IgD-negative memory B cell (primary cell): ENCODE measurements around the gene TAF11L12. TPM values are rescaled to one million over a fixed set of nuclear protein-coding genes. Genes with fewer than 3 reads are reported as not detected.

Experiments
- H3K27ac Mint-ChIP-seq, 3 donors: one replicate each; pipeline ENCODE4 v1.8.0; 2020 to 2022; ENCODE audit warnings: mild to moderate bottlenecking in 3 of 3, mixed read lengths in 3 of 3, moderate library complexity in 1 of 3
- H3K27me3 Mint-ChIP-seq: one replicate; pipeline ENCODE4 v1.8.0; 2021; ENCODE audit warnings: mixed read lengths
- H3K36me3 Mint-ChIP-seq: one replicate; pipeline ENCODE4 v1.8.0; 2020; ENCODE audit warnings: mild to moderate bottlenecking, mixed read lengths
- H3K4me1 Mint-ChIP-seq, 3 donors: one replicate each; pipeline ENCODE4 v1.8.0; 2020 to 2022; ENCODE audit warnings: mixed read lengths in 3 of 3, mild to moderate bottlenecking in 1 of 3
- H3K4me3 Mint-ChIP-seq, 4 donors: one replicate each; pipeline ENCODE4 v1.8.0; 2020 to 2022; ENCODE audit warnings: mild to moderate bottlenecking in 4 of 4, mixed read lengths in 4 of 4, moderate library complexity in 3 of 4
- H3K9me3 Mint-ChIP-seq, 3 donors: one replicate each; pipeline ENCODE4 v1.8.0; 2020 to 2021; ENCODE audit warnings: mixed read lengths in 3 of 3, mild to moderate bottlenecking in 1 of 3
- polyA plus RNA-seq: library from polyadenylated mRNA; unstranded; fragments of 300-500 nt; fragmentation: Illumina TruSeq; gene quantifications from one replicate; pipeline ENCODE4 v1.2.3, GENCODE V29; 2021

The TAF11L12 gene
- polyA plus RNA-seq, 1 donor from 2014 or later: not detected

DNA sequence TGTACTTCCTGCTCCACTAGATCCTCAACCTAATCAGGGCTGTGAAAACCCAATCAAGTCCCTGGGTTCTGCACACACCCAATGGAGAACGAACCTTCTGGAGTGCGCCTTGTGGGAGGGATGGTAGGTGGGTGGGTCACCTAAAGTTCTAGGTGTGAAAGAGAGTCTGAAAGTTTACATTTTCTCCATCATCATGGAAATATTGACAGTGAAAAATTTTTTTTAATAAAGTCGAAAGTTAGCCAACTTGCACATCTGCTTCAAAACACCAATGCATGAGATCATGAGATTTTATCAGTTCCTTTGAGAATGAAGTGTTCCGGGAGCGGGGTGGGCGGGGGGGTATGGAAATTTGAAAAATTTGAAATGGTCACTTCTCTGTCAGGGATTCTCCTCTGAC is 45.7 kb downstream of the TAF11L12 start:
- Mint-ChIP-seq H3K36me3 (peaks cover 1% of the 10 kb centered on the region), H3K27ac (no peak overlapping the region), H3K4me3 (no peak overlapping the region), H3K27me3 (no peaks in the 10 kb centered on the region), H3K4me1 (peaks cover 0 to under 1% (median 0%) of the 10 kb centered on the region in 3 donors), H3K9me3 (peaks cover 0 to under 1% (median 0%) of the 10 kb centered on the region in 3 donors)

Other genes starting within 250 kb of the TAF11L12 start
- gene TAF11L2, start 112.2 kb upstream of the TAF11L12 start, polyA plus RNA-seq: not detected
- not detected for gene TAF11L3, start 92.0 kb upstream of the TAF11L12 start, polyA plus RNA-seq
- not detected for gene TAF11L4, start 88.6 kb upstream of the TAF11L12 start, polyA plus RNA-seq
- gene TAF11L5, start 85.2 kb upstream of the TAF11L12 start, polyA plus RNA-seq: not detected
- gene TAF11L6, start 81.7 kb upstream of the TAF11L12 start, polyA plus RNA-seq: not detected
- not detected for gene TAF11L7, start 24.6 kb upstream of the TAF11L12 start, polyA plus RNA-seq
- not detected for gene TAF11L8, start 19.4 kb upstream of the TAF11L12 start, polyA plus RNA-seq
- not detected for gene TAF11L9, start 16.0 kb upstream of the TAF11L12 start, polyA plus RNA-seq
- not detected for gene TAF11L10, start 12.6 kb upstream of the TAF11L12 start, polyA plus RNA-seq
- not detected for gene TAF11L11, start 6.2 kb upstream of the TAF11L12 start, polyA plus RNA-seq
- not detected for gene TAF11L13, start 21.7 kb downstream of the TAF11L12 start, polyA plus RNA-seq
- not detected for gene TAF11L14, start 24.1 kb downstream of the TAF11L12 start, polyA plus RNA-seq